VCaP (cell line): ENCODE data around the gene ZNF562.

Experiments used
- H3K27ac ChIP-seq: fragments of 450-650 bp; 2 replicates; pipeline ENCODE4 v1.5.1; 2017
- TF ChIP-seq, protein P1 (sequence below): fragments of 450-650 bp; conservative IDR thresholded peaks from 2 replicates; pipeline ENCODE4 v1.5.1; 2017; ENCODE audit warnings: mild to moderate bottlenecking, moderate library complexity

The ZNF562 gene

DNA sequence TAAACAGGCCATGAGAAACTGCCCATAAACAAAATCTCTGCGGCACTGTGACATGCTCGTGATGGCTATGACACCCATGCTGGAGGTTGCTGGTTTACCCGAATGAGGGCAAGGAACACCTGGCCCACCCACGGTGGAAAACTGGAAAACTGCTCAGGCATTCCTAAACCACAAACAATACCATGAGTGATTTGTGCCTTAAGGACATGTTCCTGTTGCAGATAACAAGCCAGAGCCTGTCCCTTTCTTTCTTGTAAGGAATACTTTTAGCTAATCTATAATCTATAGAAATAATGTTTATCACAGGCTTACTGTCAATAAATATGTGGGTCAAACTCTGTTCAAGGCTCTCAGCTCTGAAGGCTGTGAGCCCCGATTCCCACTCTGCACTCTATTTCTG, 66.0 kb downstream of the ZNF562 start:
- TF ChIP-seq, protein P1, sequence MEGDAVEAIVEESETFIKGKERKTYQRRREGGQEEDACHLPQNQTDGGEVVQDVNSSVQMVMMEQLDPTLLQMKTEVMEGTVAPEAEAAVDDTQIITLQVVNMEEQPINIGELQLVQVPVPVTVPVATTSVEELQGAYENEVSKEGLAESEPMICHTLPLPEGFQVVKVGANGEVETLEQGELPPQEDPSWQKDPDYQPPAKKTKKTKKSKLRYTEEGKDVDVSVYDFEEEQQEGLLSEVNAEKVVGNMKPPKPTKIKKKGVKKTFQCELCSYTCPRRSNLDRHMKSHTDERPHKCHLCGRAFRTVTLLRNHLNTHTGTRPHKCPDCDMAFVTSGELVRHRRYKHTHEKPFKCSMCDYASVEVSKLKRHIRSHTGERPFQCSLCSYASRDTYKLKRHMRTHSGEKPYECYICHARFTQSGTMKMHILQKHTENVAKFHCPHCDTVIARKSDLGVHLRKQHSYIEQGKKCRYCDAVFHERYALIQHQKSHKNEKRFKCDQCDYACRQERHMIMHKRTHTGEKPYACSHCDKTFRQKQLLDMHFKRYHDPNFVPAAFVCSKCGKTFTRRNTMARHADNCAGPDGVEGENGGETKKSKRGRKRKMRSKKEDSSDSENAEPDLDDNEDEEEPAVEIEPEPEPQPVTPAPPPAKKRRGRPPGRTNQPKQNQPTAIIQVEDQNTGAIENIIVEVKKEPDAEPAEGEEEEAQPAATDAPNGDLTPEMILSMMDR, result no peak
- H3K27ac ChIP-seq, result no peak overlapping the region

DNA sequence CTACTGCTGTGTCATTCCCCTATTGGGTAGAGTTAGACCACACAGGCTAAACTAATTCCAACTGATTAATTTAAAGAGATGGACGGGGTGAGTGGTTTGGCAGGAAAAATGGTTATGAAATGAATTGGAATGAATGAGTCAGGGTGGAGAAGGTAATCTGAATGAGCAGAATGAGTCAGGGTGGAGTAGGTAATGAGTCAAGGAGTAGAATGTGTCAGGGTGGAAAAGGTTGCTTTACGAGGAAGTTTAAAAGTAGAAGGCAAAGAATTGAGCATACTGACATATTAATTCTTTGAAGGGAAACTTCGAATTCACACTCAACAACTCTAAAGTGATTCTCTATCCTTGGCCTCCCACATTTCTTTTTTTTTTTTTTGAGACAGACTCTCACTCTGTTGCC, 77.9 kb downstream of the ZNF562 start:
- TF ChIP-seq, protein P1, result no peak
- no peak overlapping the region for H3K27ac ChIP-seq
